Measurements from ENCODE around the gene BRDT.

DNA sequence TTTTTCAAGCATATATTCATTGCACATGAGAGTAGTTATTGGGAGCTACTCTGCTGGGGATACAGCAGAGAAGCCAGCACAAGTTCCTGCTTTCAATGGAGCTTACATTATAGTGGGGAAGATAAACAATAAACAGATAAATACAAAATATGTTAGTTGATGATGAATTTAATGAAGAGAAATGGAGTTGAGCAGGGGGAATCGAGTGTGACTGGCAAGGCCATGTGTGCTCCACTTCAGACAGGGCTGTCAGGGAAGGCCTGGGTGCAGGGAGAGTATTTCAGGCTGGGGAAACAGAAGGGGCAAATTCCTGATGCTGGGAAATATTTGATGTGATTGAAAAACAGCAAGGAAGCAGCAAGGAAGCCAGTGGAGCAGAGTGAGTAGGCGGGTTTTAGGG is 21.2 kb upstream of the BRDT start:
- TF ChIP-seq, protein P1, sequence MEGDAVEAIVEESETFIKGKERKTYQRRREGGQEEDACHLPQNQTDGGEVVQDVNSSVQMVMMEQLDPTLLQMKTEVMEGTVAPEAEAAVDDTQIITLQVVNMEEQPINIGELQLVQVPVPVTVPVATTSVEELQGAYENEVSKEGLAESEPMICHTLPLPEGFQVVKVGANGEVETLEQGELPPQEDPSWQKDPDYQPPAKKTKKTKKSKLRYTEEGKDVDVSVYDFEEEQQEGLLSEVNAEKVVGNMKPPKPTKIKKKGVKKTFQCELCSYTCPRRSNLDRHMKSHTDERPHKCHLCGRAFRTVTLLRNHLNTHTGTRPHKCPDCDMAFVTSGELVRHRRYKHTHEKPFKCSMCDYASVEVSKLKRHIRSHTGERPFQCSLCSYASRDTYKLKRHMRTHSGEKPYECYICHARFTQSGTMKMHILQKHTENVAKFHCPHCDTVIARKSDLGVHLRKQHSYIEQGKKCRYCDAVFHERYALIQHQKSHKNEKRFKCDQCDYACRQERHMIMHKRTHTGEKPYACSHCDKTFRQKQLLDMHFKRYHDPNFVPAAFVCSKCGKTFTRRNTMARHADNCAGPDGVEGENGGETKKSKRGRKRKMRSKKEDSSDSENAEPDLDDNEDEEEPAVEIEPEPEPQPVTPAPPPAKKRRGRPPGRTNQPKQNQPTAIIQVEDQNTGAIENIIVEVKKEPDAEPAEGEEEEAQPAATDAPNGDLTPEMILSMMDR (IDR thresholded peaks at IDR 0.05), result no peak
- no peak for TF ChIP-seq POLR2AphosphoS5 (IDR thresholded peaks at IDR 0.05; ENCODE audit: low read depth, low read length)

Measured in Panc1 (cell line).